HepG2 (cell line): ENCODE results near the gene NXPH4. TPM values are rescaled to one million over a fixed set of nuclear protein-coding genes. Genes with fewer than 3 reads are reported as not detected.
A peak's percentile ranks its signal among the peaks of the same experiment; 100 is the strongest.

Experiments
- ATAC-seq: fragments of 200-7000 bp; cut with Tn5 transposase; 3 replicates; pipeline ENCODE4 v1.9.1; 2020; ENCODE audit warnings: mild to moderate bottlenecking, moderate library complexity
- BruUV-seq: library from RNA; stranded (reverse); fragments of 400-500 nt; replicated peaks from 2 replicates; lab custom pipeline; 2021; lab: Mats Ljungman, UMichigan
- CTCF ChIA-PET: fragments of 300-600 bp; formaldehyde crosslinking; extraction: SDS; loops from one replicate; lab custom pipeline; 2021; ENCODE audit warnings: low total read pairs, inconsistent platforms, low intra/inter-chr PET ratio; lab: Yijun Ruan, JAX
- POLR2A ChIA-PET: fragments of 350-600 bp; sonication (Branson Sonifier 250); formaldehyde crosslinking; loops from one replicate; lab custom pipeline; 2020; ENCODE audit warnings: antibody characterized with exemption, inconsistent platforms; lab: Yijun Ruan, JAX
- DNase-seq: peaks from one replicate; pipeline ENCODE4 v3.0.0-alpha.2; 2015; ENCODE audit warnings: low spot score
- FAIRE-seq: peaks from 3 replicates; lab custom pipeline; 2011; peaks lifted over from hg19 to GRCh38; lab: Jason Lieb, UNC
- H2AFZ ChIP-seq: one replicate; pipeline ENCODE4 v1.6.1; 2011; ENCODE audit warnings: low read length, inconsistent platforms
- H3K27ac ChIP-seq: fragments of 300-600 bp; 3 replicates; pipeline ENCODE4 v1.8.0; 2011; ENCODE audit warnings: mixed run types, mild to moderate bottlenecking, mixed read lengths, low read length, inconsistent platforms; ENCODE audit not compliant: insufficient read depth; ENCODE audit errors: extremely low read length
- H3K27me3 ChIP-seq, 2 experiments: fragments of 200-600 bp in 1 of 2; 2 replicates in 1 of 2; 3 replicates in 1 of 2; pipeline versions ENCODE4 v1.6.0 to v1.8.0; 2011; ENCODE audit warnings: low read length in 2 of 2, mild to moderate bottlenecking in 2 of 2, moderate library complexity in 2 of 2, inconsistent platforms in 1 of 2; ENCODE audit not compliant: insufficient read depth in 2 of 2, control insufficient read depth in 1 of 2
- H3K36me3 ChIP-seq, 2 experiments: fragments of 200-600 bp in 1 of 2; replicated peaks in 1 of 2; 2 replicates in 1 of 2; 3 replicates in 1 of 2; pipeline versions ENCODE4 v1.5.1 to v1.8.0; 2011; ENCODE audit warnings: low read length in 2 of 2, inconsistent platforms in 1 of 2; ENCODE audit not compliant: insufficient read depth in 2 of 2, control insufficient read depth in 1 of 2
- H3K4me1 ChIP-seq: 2 replicates; pipeline ENCODE4 v1.5.1; 2012; ENCODE audit warnings: low read length, inconsistent platforms; ENCODE audit not compliant: insufficient read depth
- H3K4me2 ChIP-seq: 2 replicates; pipeline ENCODE4 v1.6.0; 2011; ENCODE audit warnings: low read depth, low read length, inconsistent platforms
- H3K4me3 ChIP-seq, 3 experiments: fragments of 200-600 bp in 1 of 3; sonication (generic), shearing (Covaris generic) in 1 of 3; replicated peaks in 1 of 3; 2 replicates each; pipeline ENCODE4 v1.5.1; 2011 to 2016; ENCODE audit warnings: low read length in 3 of 3, inconsistent platforms in 2 of 3, low read depth in 2 of 3, mild to moderate bottlenecking in 2 of 3, control low read depth in 1 of 3, mixed read lengths in 1 of 3; ENCODE audit not compliant: insufficient read depth in 1 of 3
- H3K79me2 ChIP-seq: one replicate; pipeline ENCODE4 v1.6.1; 2011; ENCODE audit warnings: low read length, inconsistent platforms; ENCODE audit not compliant: insufficient read depth
- H3K9ac ChIP-seq: 2 replicates; pipeline ENCODE4 v1.6.0; 2011; ENCODE audit warnings: mild to moderate bottlenecking, low read depth, low read length, inconsistent platforms; ENCODE audit not compliant: insufficient read depth
- H3K9me3 ChIP-seq: 2 replicates; pipeline ENCODE4 v1.5.1; 2012; ENCODE audit warnings: mild to moderate bottlenecking, low read length
- H4K20me1 ChIP-seq: 2 replicates; pipeline ENCODE4 v1.6.0; 2011; ENCODE audit warnings: inconsistent platforms, mild to moderate bottlenecking, low read length, moderate library complexity; ENCODE audit not compliant: insufficient read depth
- AGO1 ChIP-seq: fragments of 200-400 bp; formaldehyde crosslinking; IDR thresholded peaks from 2 replicates; pipeline ENCODE4 v1.6.1; 2017; ENCODE audit warnings: mild to moderate bottlenecking, low read depth, low read length, moderate library complexity; ENCODE audit not compliant: poor library complexity, severe bottlenecking
- FOXM1 ChIP-seq: sonication (generic); formaldehyde crosslinking; IDR thresholded peaks from 2 replicates; pipeline ENCODE4 v1.5.0; 2020; ENCODE audit warnings: missing genetic modification reagents
- POLR2A ChIP-seq, 2 experiments: IDR thresholded peaks; 2 replicates each; pipeline ENCODE4 v1.6.1; 2011; ENCODE audit warnings: low read depth in 2 of 2, low read length in 2 of 2, mild to moderate bottlenecking in 1 of 2, moderate library complexity in 1 of 2; ENCODE audit not compliant: insufficient read depth in 1 of 2
- ZNF180 ChIP-seq: sonication (generic); formaldehyde crosslinking; IDR thresholded peaks from 2 replicates; pipeline ENCODE4 v1.4.0; 2020; ENCODE audit warnings: low read depth, missing genetic modification reagents, borderline replicate concordance
- ZNF549 ChIP-seq: sonication (generic); formaldehyde crosslinking; IDR thresholded peaks from 2 replicates; pipeline ENCODE4 v1.5.0; 2020; ENCODE audit warnings: missing genetic modification reagents
- WGBS: methylation state at CpG from one replicate; pipeline ENCODE4 v1.1.6; 2017; ENCODE audit warnings: low lambda C conversion rate; 5-methylcytosine and 5-hydroxymethylcytosine counted together
- in situ Hi-C: cut with HindIII; loops from 2 replicates; pipeline ENCODE4 v1.10.0; 2017; ENCODE audit warnings: low pct_unique_long_range_greater_than_20kb; ENCODE audit not compliant: extremely low pct_ligation_motif_present
- intact Hi-C: fragments of 100-400 bp; cut with micrococcal nuclease; formaldehyde crosslinking; loops from one replicate; pipeline ENCODE4 v1.10.0; 2022; ENCODE audit not compliant: unreplicated experiment
- polyA plus RNA-seq, 8 experiments: library from polyadenylated mRNA; depleted of rRNA in 3 of 8; stranded (reverse) in 7 of 8; unstranded in 1 of 8; fragments of >200 nt; fragmentation: Illumina TruSeq in 4 of 8; extraction: Trizol in 4 of 8; gene quantifications; 2 replicates each; pipeline versions ENCODE4 v1.2.1 to v1.2.3, GENCODE V29; 2011 to 2016; ENCODE audit warnings: low read depth in 4 of 8, missing spikeins in 1 of 8, mixed read lengths in 1 of 8; ENCODE audit not compliant: insufficient read depth in 1 of 8
- total RNA-seq, 5 experiments: library from RNA; depleted of rRNA; stranded (reverse); fragments of >200 nt; fragmentation: Illumina TruSeq; extraction: Trizol; gene quantifications; 2 replicates each; pipeline ENCODE4 v1.2.3, GENCODE V29; 2016; ENCODE audit warnings: low read depth in 1 of 5
- TF ChIP-seq, protein P1 (sequence below), 2 experiments: fragments of 450-650 bp in 1 of 2; sonication (generic) in 1 of 2; formaldehyde crosslinking in 1 of 2; IDR thresholded peaks; 2 replicates each; pipeline versions ENCODE4 v1.6.1 to v1.8.0; 2016 to 2022; ENCODE audit warnings: antibody characterized with exemption in 1 of 2, mild to moderate bottlenecking in 1 of 2, missing genetic modification reagents in 1 of 2

Gene NXPH4
- total and polyA plus RNA-seq, 2 of the 13 experiments (the other 11 are each of a cell fraction or from before 2014, with no cell fraction given): 0.13 TPM; not detected in 1

DNA sequence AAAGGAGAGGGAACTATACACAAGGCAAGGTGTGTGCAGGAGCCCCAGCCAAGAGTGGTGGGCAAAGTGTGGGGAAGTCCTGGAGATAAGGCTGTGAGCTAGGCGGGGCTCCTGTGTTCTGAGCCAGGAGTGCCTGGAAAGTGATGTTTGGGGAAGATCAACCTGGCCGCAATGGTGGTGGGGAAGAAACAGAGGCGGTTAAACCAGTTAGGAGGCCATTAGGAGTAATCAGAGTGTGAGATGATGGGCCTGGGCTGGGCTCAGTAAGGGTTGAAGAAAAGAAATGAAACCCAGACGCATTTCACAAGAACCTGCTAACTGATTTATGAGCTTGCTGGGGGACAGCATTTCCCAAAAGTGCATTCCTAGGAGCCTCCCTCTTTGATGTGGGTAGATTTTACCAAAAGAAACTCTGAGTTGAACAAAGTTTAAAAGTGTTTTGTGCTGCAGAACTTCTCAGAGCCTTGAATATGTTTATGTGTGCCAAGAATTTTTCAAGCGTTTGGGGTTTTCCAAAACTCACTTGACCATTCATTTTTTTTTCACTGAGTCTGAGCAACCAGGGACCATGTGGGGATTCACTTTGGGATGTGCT lies 34.9 kb upstream of the NXPH4 start:
- H3K79me2 ChIP-seq: no peaks in the 10 kb centered on the region
- no peak overlapping the region for H3K9ac ChIP-seq
- DNase-seq: no peak
- H4K20me1 ChIP-seq: no peaks in the 10 kb centered on the region
- no peak overlapping the region for H3K4me3 ChIP-seq
- CTCF ChIA-PET: interaction anchor here (0.6 to 4.0 kb wide), 3 partner anchors 10 to 58 kb away, joined by 3 to 37 read pairs (median 11); no protein-coding TSS in a partner anchor
- no peaks in the 10 kb centered on the region for H3K4me1 ChIP-seq
- FAIRE-seq: no peak
- TSS peak; percentile 36 for BruUV-seq
- no peak overlapping the region for H3K4me2 ChIP-seq
- H3K9me3 ChIP-seq: no peaks in the 10 kb centered on the region
- ATAC-seq: no peak
- TF ChIP-seq FOXM1: no peak
- no peak for TF ChIP-seq ZNF549
- TF ChIP-seq, protein P1, sequence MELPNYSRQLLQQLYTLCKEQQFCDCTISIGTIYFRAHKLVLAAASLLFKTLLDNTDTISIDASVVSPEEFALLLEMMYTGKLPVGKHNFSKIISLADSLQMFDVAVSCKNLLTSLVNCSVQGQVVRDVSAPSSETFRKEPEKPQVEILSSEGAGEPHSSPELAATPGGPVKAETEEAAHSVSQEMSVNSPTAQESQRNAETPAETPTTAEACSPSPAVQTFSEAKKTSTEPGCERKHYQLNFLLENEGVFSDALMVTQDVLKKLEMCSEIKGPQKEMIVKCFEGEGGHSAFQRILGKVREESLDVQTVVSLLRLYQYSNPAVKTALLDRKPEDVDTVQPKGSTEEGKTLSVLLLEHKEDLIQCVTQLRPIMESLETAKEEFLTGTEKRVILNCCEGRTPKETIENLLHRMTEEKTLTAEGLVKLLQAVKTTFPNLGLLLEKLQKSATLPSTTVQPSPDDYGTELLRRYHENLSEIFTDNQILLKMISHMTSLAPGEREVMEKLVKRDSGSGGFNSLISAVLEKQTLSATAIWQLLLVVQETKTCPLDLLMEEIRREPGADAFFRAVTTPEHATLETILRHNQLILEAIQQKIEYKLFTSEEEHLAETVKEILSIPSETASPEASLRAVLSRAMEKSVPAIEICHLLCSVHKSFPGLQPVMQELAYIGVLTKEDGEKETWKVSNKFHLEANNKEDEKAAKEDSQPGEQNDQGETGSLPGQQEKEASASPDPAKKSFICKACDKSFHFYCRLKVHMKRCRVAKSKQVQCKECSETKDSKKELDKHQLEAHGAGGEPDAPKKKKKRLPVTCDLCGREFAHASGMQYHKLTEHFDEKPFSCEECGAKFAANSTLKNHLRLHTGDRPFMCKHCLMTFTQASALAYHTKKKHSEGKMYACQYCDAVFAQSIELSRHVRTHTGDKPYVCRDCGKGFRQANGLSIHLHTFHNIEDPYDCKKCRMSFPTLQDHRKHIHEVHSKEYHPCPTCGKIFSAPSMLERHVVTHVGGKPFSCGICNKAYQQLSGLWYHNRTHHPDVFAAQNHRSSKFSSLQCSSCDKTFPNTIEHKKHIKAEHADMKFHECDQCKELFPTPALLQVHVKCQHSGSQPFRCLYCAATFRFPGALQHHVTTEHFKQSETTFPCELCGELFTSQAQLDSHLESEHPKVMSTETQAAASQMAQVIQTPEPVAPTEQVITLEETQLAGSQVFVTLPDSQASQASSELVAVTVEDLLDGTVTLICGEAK (IDR thresholded peaks at IDR 0.05): no peak
- TF ChIP-seq, protein P1 (CRISPR knock-in tag; IDR thresholded peaks at IDR 0.05): no peak
- 0 out of 4 replicates have a peak, but pooled peaks of 1 of the 2 experiments have one; percentile 4 for TF ChIP-seq POLR2A (IDR thresholded peaks at IDR 0.05; ENCODE audit: insufficient read depth in 1 of 2, low read depth in 2 of 2, low read length in 2 of 2)
- TF ChIP-seq ZNF180 (CRISPR knock-in tag): no peak
- TF ChIP-seq AGO1: no peak
- TF ChIP-seq, all 625 proteins: peak for 1
- Histone ChIP-seq H3K36me3 (peaks cover 61 to 90% of the 10 kb centered on the region in 2 experiments), H3K27me3 (no peaks in the 10 kb centered on the region), H2AFZ (no peak overlapping the region), H3K27ac (no peak overlapping the region)
- in situ Hi-C loops: no loop called here
- 95% methylated on average over 5 of the region's 5 CpGs for WGBS
- POLR2A ChIA-PET: interaction anchor here (0.8 to 4.7 kb wide), 5 partner anchors 32 to 103 kb away, joined by 3 to 36 read pairs (median 5); partner anchors contain the start of genes LRP1, NEMP1 and STAT6
- intact Hi-C loops: no loop called here
